ENCODE results near the gene XRCC6. TPM values are rescaled to one million over a fixed set of nuclear protein-coding genes. Genes with fewer than 3 reads are reported as not detected.
A peak's percentile ranks its signal among the peaks of the same experiment; 100 is the strongest.

Gene XRCC6
- total and polyA plus RNA-seq, 2 of the 13 experiments (the other 11 are each of a cell fraction or from before 2014, with no cell fraction given) = 124 to 625 TPM

GRCh38 chr22:41621099-41621910 is at the start of gene XRCC6 (continued):
- no peak for TF ChIP-seq NFIC (IDR thresholded peaks at IDR 0.05; ENCODE audit: low read length)
- TF ChIP-seq, protein P1, sequence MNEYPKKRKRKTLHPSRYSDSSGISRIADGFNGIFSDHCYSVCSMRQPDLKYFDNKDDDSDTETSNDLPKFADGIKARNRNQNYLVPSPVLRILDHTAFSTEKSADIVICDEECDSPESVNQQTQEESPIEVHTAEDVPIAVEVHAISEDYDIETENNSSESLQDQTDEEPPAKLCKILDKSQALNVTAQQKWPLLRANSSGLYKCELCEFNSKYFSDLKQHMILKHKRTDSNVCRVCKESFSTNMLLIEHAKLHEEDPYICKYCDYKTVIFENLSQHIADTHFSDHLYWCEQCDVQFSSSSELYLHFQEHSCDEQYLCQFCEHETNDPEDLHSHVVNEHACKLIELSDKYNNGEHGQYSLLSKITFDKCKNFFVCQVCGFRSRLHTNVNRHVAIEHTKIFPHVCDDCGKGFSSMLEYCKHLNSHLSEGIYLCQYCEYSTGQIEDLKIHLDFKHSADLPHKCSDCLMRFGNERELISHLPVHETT (CRISPR knock-in tag; conservative IDR thresholded peaks at IDR 0.05) = no peak; the same call in 1 of the 2 replicates
- no peak for TF ChIP-seq ZMYM2 (CRISPR knock-in tag; IDR thresholded peaks at IDR 0.05)
- no peak for TF ChIP-seq KLF15 (CRISPR knock-in tag; IDR thresholded peaks at IDR 0.05; ENCODE audit: borderline replicate concordance)
- TF ChIP-seq XBP1 (CRISPR knock-in tag; IDR thresholded peaks at IDR 0.05) = no peak
- TF ChIP-seq, protein P2, sequence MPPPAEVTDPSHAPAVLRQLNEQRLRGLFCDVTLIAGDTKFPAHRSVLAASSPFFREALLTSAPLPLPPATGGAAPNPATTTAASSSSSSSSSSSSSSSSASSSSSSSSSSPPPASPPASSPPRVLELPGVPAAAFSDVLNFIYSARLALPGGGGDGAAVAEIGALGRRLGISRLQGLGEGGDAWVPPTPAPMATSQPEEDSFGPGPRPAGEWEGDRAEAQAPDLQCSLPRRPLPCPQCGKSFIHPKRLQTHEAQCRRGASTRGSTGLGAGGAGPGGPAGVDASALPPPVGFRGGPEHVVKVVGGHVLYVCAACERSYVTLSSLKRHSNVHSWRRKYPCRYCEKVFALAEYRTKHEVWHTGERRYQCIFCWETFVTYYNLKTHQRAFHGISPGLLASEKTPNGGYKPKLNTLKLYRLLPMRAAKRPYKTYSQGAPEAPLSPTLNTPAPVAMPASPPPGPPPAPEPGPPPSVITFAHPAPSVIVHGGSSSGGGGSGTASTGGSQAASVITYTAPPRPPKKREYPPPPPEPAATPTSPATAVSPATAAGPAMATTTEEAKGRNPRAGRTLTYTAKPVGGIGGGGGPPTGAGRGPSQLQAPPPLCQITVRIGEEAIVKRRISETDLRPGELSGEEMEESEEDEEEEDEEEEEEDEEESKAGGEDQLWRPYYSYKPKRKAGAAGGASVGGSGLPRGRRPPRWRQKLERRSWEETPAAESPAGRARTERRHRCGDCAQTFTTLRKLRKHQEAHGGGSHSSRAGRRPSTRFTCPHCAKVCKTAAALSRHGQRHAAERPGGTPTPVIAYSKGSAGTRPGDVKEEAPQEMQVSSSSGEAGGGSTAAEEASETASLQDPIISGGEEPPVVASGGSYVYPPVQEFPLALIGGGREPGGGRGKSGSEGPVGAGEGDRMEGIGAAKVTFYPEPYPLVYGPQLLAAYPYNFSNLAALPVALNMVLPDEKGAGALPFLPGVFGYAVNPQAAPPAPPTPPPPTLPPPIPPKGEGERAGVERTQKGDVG (CRISPR knock-in tag; IDR thresholded peaks at IDR 0.05; ENCODE audit: borderline replicate concordance) = no peak
- TF ChIP-seq REXO4 (CRISPR knock-in tag; IDR thresholded peaks at IDR 0.05; ENCODE audit: borderline replicate concordance) = no peak
- peak; percentile 48 for TF ChIP-seq SRSF1 (optimal IDR thresholded peaks at IDR 0.05; ENCODE audit: low read depth, low read length)
- no peak for TF ChIP-seq ATM (IDR thresholded peaks at IDR 0.05; ENCODE audit: borderline replicate concordance)
- no peak for TF ChIP-seq MIXL1 (CRISPR knock-in tag; IDR thresholded peaks at IDR 0.05)
- no peak for TF ChIP-seq SMAD3 (CRISPR knock-in tag; IDR thresholded peaks at IDR 0.05)
- peak; percentile 6; the same call in 1 of the 2 replicates for TF ChIP-seq RARA (CRISPR knock-in tag; IDR thresholded peaks at IDR 0.05)
- TF ChIP-seq POGZ (CRISPR knock-in tag; IDR thresholded peaks at IDR 0.05) = no peak
- TF ChIP-seq PREB (CRISPR knock-in tag; IDR thresholded peaks at IDR 0.05) = no peak
- no peak for TF ChIP-seq HNRNPLL (IDR thresholded peaks at IDR 0.05; ENCODE audit: low read depth, low read length, poor library complexity, severe bottlenecking)
- TF ChIP-seq ZNF558 (CRISPR knock-in tag; IDR thresholded peaks at IDR 0.05; ENCODE audit: borderline replicate concordance) = no peak; the same call in 1 of the 2 replicates
- 0 out of 2 replicates have a peak, but pooled peaks have one; percentile 93 for TF ChIP-seq MTF2 (CRISPR knock-in tag; IDR thresholded peaks at IDR 0.05; ENCODE audit: borderline replicate concordance)
- peak; percentile 43; the same call in 1 of the 2 replicates for TF ChIP-seq AKAP8 (CRISPR knock-in tag; IDR thresholded peaks at IDR 0.05)
- TF ChIP-seq TERF1 (CRISPR knock-in tag; IDR thresholded peaks at IDR 0.05) = no peak
- no peak for TF ChIP-seq ZNF367 (CRISPR knock-in tag; IDR thresholded peaks at IDR 0.05; ENCODE audit: borderline replicate concordance)
- no peak for TF ChIP-seq NFE2L2 (IDR thresholded peaks at IDR 0.05; ENCODE audit: low read length)
- no peak for TF ChIP-seq U2AF1 (optimal IDR thresholded peaks at IDR 0.05; ENCODE audit: low read depth, low read length)
- TF ChIP-seq HDAC1 (CRISPR knock-in tag; IDR thresholded peaks at IDR 0.05) = peak; percentile 79
- TF ChIP-seq ONECUT2 (CRISPR knock-in tag; IDR thresholded peaks at IDR 0.05) = 0 out of 2 replicates have a peak, but pooled peaks have one; percentile 6
